ENCODE measurements around the gene HNRNPA2B1. TPM values are rescaled to one million over a fixed set of nuclear protein-coding genes. Genes with fewer than 3 reads are reported as not detected.
A peak's percentile ranks its signal among the peaks of the same experiment; 100 is the strongest.
"Not testable (repeated sequence)": the region's sequence is repeated elsewhere in the genome, so short reads cannot be mapped to it uniquely, and the experiment has no call there.

HNRNPA2B1 gene
- total RNA-seq, 1 donor from 2014 or later: 287 TPM

GRCh38 chr7:26168458-26169023 lies 32.0 kb downstream of the HNRNPA2B1 start:
- TF ChIP-seq CTCF (conservative IDR thresholded peaks at IDR 0.05; ENCODE audit: low read depth, low read length): peak; percentile 36
- no peak overlapping the region for H3K4me3 ChIP-seq (ENCODE audit: low read depth, low read length)
- no peak for DNase-seq (ENCODE audit: low read depth)

GRCh38 chr7:26167303-26167934 lies 33.1 kb downstream of the HNRNPA2B1 start:
- TF ChIP-seq CTCF (conservative IDR thresholded peaks at IDR 0.05; ENCODE audit: low read depth, low read length): no peak
- no peak for DNase-seq (ENCODE audit: low read depth)
- H3K4me3 ChIP-seq (ENCODE audit: low read depth, low read length): no peak overlapping the region

GRCh38 chr7:26166684-26167266 lies 33.8 kb downstream of the HNRNPA2B1 start:
- no peak overlapping the region for H3K4me3 ChIP-seq (ENCODE audit: low read depth, low read length)
- DNase-seq (ENCODE audit: low read depth): no peak
- no peak for TF ChIP-seq CTCF (conservative IDR thresholded peaks at IDR 0.05; ENCODE audit: low read depth, low read length)

GRCh38 chr7:26165950-26166683 lies 34.4 kb downstream of the HNRNPA2B1 start:
- TF ChIP-seq CTCF (conservative IDR thresholded peaks at IDR 0.05; ENCODE audit: low read depth, low read length): no peak
- DNase-seq (ENCODE audit: low read depth): no peak
- no peak overlapping the region for H3K4me3 ChIP-seq (ENCODE audit: low read depth, low read length)

- H3K4me3 ChIP-seq (ENCODE audit: low read depth, low read length); DNase-seq (ENCODE audit: low read depth): not testable (repeated sequence)
Observed at GRCh38 chr7:26163804-26164203, 36.7 kb downstream of the HNRNPA2B1 start.

- no peak for DNase-seq (ENCODE audit: low read depth)
- no peak for TF ChIP-seq CTCF (conservative IDR thresholded peaks at IDR 0.05; ENCODE audit: low read depth, low read length)
- no peak overlapping the region for H3K4me3 ChIP-seq (ENCODE audit: low read depth, low read length)
Observed at GRCh38 chr7:26162431-26162830, 38.1 kb downstream of the HNRNPA2B1 start.

- no peak for TF ChIP-seq CTCF (conservative IDR thresholded peaks at IDR 0.05; ENCODE audit: low read depth, low read length)
- DNase-seq (ENCODE audit: low read depth): no peak
- H3K4me3 ChIP-seq (ENCODE audit: low read depth, low read length): no peak overlapping the region
Observed at GRCh38 chr7:26160896-26161295, 39.6 kb downstream of the HNRNPA2B1 start.

Data from epithelial cell of proximal tubule (primary cell).